ENCODE results near the gene TNK2.

TNK2 gene

GRCh38 chr3:195905970-195906864 lies 2.1 kb downstream of the TNK2 start:
- TF ChIP-seq SIN3A (IDR thresholded peaks at IDR 0.05; ENCODE audit: borderline replicate concordance, insufficient read depth, low read length) (no peak), FOXP2 (optimal IDR thresholded peaks at IDR 0.05; ENCODE audit: borderline replicate concordance, extremely low read depth, extremely low read length, insufficient read depth) (no peak), TAF1 (IDR thresholded peaks at IDR 0.05; ENCODE audit: borderline replicate concordance, insufficient read depth, low read length) (no peak), REST (IDR thresholded peaks at IDR 0.05; ENCODE audit: insufficient read depth in 1 of 2, low read depth in 2 of 2, low read length in 2 of 2) (no peak), POLR2AphosphoS5 (IDR thresholded peaks at IDR 0.05; ENCODE audit: low read depth, low read length) (no peak)

- TF ChIP-seq SIN3A (IDR thresholded peaks at IDR 0.05; ENCODE audit: borderline replicate concordance, insufficient read depth, low read length), result no peak
These were observed 4.0 kb downstream of the TNK2 start for GRCh38 chr3:195904368-195904767.

GRCh38 chr3:195903950-195904290 lies 4.4 kb downstream of the TNK2 start:
- no peak for TF ChIP-seq POLR2AphosphoS5 (IDR thresholded peaks at IDR 0.05; ENCODE audit: low read depth, low read length)

- peak; percentile 17 for TF ChIP-seq FOXP2 (optimal IDR thresholded peaks at IDR 0.05; ENCODE audit: borderline replicate concordance, extremely low read depth, extremely low read length, insufficient read depth)
- TF ChIP-seq POLR2AphosphoS5 (IDR thresholded peaks at IDR 0.05; ENCODE audit: low read depth, low read length), result no peak
- TF ChIP-seq TAF1 (IDR thresholded peaks at IDR 0.05; ENCODE audit: borderline replicate concordance, insufficient read depth, low read length), result no peak
These were observed 7.7 kb downstream of the TNK2 start for GRCh38 chr3:195900436-195901355.

GRCh38 chr3:195899701-195900435 lies 8.5 kb downstream of the TNK2 start:
- TF ChIP-seq FOXP2 (optimal IDR thresholded peaks at IDR 0.05; ENCODE audit: borderline replicate concordance, extremely low read depth, extremely low read length, insufficient read depth) (no peak), TAF1 (IDR thresholded peaks at IDR 0.05; ENCODE audit: borderline replicate concordance, insufficient read depth, low read length) (no peak)

GRCh38 chr3:195897853-195898415 lies 10.4 kb downstream of the TNK2 start:
- TF ChIP-seq REST (IDR thresholded peaks at IDR 0.05; ENCODE audit: insufficient read depth in 1 of 2, low read depth in 2 of 2, low read length in 2 of 2) (no peak), SIN3A (IDR thresholded peaks at IDR 0.05; ENCODE audit: borderline replicate concordance, insufficient read depth, low read length) (no peak), TAF1 (IDR thresholded peaks at IDR 0.05; ENCODE audit: borderline replicate concordance, insufficient read depth, low read length) (no peak)

- TF ChIP-seq SIN3A (IDR thresholded peaks at IDR 0.05; ENCODE audit: borderline replicate concordance, insufficient read depth, low read length), result no peak
- TF ChIP-seq TAF1 (IDR thresholded peaks at IDR 0.05; ENCODE audit: borderline replicate concordance, insufficient read depth, low read length), result no peak
- TF ChIP-seq POLR2AphosphoS5 (IDR thresholded peaks at IDR 0.05; ENCODE audit: low read depth, low read length), result no peak
- TF ChIP-seq FOXP2 (optimal IDR thresholded peaks at IDR 0.05; ENCODE audit: borderline replicate concordance, extremely low read depth, extremely low read length, insufficient read depth), result no peak
- no peak for TF ChIP-seq REST (IDR thresholded peaks at IDR 0.05; ENCODE audit: insufficient read depth in 1 of 2, low read depth in 2 of 2, low read length in 2 of 2)
These were observed 11.1 kb downstream of the TNK2 start for GRCh38 chr3:195897081-195897852.

Data from PFSK-1 (cell line).